Measurements from ENCODE around the gene UBE2D2.
"Not testable (repeated sequence)": the region's sequence is repeated elsewhere in the genome, so short reads cannot be mapped to it uniquely, and the experiment has no call there.

The UBE2D2 gene

GRCh38 chr5:139584137-139584536 is 23.0 kb downstream of the UBE2D2 start:
- no peak for DNase-seq (ENCODE audit: low read depth)

DNA sequence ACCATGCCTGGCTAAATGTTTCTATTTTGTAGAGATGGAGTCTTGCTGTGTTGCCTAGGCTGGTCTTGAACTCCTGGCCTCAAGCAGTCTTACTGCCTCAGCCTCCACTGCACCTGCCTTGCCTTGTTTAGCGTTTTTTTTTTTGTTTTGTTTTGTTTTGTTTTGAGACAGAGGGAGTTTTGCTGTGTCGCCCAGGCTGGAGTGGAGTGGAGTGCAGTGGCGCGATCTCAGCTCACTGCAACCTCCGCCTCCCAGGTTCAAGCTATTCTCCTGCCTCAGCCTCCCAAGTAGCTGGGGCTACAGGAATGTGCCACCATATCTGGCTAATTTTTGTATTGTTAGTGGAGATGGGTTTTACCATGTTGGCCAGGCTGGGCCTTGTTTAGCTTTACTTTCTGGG is 27.0 kb downstream of the UBE2D2 start:
- not testable (repeated sequence) for DNase-seq (ENCODE audit: low read depth)

- no peak for DNase-seq (ENCODE audit: low read depth)
These were observed 27.8 kb downstream of the UBE2D2 start for GRCh38 chr5:139588962-139589361.

DNA sequence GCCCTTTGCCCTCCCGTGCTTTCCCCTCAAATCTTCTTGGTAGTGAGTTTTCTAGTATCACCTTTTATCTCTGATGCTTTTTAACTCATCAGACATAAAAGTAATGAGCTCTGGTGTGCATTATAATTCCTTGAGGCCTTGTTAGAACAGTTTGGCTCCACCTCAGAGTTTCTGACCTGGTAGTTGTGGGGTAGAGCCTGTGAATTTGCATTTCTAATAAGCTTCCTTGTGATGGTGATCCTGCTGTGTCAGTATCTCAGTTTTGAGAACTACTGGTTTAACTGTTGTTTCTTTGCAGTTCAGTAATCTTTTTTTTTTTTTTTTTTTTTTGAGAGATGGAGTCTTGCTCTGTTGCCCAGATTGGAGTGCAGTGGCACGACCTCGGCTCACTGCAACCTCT is 31.1 kb downstream of the UBE2D2 start:
- DNase-seq (ENCODE audit: low read depth), result no peak

DNA sequence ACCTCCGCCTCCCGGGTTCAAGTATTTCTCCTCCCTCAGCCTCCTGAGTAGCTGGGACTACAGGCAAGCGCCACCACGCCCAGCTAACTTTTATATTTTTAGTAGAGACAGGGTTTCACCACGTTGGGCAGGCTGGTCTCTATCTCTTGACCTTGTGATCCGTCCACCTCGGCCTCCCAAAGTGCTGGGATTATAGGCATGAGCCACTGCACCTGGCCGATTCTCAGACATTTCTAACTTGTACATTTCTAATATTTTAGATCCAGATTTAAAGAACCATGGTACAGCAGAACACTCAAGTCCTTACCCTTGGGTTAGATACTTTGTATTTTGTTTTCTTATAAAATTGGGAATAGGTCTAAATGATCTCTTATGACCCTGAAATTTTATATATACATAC is 31.9 kb downstream of the UBE2D2 start:
- not testable (repeated sequence) for DNase-seq (ENCODE audit: low read depth)

GRCh38 chr5:139593716-139594319 is 32.7 kb downstream of the UBE2D2 start:
- DNase-seq (ENCODE audit: low read depth), result no peak

- no peak for DNase-seq (ENCODE audit: low read depth)
These were observed 36.0 kb downstream of the UBE2D2 start for GRCh38 chr5:139597134-139597533.

- not testable (repeated sequence) for DNase-seq (ENCODE audit: low read depth)
These were observed 37.4 kb downstream of the UBE2D2 start for GRCh38 chr5:139598601-139598965.

- no peak for DNase-seq (ENCODE audit: low read depth)
These were observed 39.3 kb downstream of the UBE2D2 start for GRCh38 chr5:139600336-139600949.

- no peak for DNase-seq (ENCODE audit: low read depth)
These were observed 40.3 kb downstream of the UBE2D2 start for GRCh38 chr5:139601429-139601828.

DNA sequence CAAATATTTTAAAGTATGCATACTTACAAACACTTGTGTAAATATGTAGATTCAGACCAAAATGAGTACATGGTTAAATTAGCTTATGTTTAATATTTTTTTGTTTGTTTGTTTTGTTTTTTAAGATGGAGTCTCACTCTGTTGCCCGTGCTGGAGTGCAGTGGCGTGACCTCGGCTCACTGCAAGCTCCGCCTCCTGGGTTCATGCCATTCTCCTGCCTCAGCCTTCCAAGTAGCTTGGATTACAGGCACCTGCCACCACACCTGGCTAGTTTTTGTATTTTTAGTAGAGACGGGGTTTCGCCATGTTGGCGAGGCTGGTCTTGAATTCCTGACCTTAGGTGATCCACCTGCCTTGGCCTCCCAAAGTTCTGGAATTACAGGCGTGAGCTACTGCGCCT is 40.8 kb downstream of the UBE2D2 start:
- DNase-seq (ENCODE audit: low read depth), result not testable (repeated sequence)

DNA sequence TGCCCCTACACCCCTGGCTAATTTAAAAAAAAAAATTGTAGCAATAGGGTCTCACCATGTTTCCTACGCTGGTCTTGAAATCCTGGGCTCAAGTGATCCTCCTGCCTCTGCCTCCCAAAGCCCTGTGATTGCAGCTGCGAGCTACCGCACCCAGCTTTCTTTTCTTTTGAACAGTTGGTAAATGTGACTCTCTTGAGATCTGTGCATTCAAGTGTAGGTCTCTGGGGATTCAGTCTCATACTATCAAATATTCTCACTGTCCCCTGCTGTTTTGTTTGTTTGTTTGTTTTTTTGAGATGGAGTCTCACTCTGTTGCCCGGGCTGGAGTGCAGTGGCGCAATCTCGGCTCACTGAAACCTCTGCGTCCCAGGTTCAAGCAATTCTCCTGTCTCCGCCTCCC is 44.7 kb downstream of the UBE2D2 start:
- DNase-seq (ENCODE audit: low read depth), result no peak

GRCh38 chr5:139611703-139612584 is 50.8 kb downstream of the UBE2D2 start:
- DNase-seq (ENCODE audit: low read depth), result no peak

GRCh38 chr5:139619861-139620260 is 58.7 kb downstream of the UBE2D2 start:
- DNase-seq (ENCODE audit: low read depth), result no peak

DNA sequence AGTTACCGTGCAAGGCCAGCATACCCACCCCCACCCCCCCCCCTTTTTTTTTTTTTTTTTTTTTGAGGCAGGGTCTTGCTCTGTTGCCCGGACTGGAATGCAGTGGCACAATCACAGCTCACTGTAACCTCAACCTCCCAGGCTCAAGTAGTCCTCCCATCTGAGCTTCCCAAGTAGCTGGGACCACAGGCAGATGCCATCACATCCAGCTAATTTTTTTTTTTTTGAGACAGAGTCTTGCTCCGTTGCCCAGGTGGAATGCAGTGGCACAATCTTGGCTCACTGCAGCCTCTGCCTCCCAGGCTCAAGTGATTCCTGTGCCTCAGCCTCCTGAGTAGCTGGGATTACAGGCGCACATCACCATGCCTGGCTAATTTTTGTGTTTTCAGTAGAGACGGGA is 64.3 kb downstream of the UBE2D2 start:
- not testable (repeated sequence) for DNase-seq (ENCODE audit: low read depth)

GRCh38 chr5:139630855-139631254 is 69.7 kb downstream of the UBE2D2 start:
- DNase-seq (ENCODE audit: low read depth), result no peak

DNA sequence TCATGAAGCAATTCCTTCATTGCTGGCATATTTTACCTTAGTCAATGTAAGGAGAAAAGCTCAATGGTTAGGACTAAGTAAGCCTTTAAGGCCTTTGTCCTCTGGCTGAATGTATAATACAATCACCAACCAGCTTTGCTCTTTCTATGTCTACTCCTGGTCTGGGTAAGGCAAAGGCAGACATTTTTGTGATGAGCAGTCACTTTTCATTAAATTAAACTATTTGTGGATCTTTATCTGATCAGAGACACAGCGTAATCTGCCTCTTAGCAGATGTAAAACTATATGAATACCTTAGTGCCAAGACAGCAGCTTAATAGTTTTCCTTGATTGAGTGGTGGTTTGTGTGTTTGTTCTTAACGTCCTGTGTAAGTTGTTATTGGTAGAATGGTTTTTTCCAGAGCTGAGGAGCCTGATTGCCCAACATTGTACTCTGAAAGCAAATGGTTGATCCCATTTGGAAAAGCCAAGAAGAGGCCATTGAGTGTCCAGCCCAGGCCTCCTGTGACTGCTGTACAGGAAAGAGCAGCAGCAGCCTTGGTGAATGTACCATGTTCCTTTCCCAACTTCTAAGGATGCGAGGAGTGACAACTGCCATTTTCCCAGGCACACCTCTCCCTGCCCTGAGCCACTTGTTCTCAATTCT is 70.5 kb downstream of the UBE2D2 start:
- no peak for DNase-seq (ENCODE audit: low read depth)

- no peak for DNase-seq (ENCODE audit: low read depth)
These were observed 72.3 kb downstream of the UBE2D2 start for GRCh38 chr5:139633295-139634027.

DNA sequence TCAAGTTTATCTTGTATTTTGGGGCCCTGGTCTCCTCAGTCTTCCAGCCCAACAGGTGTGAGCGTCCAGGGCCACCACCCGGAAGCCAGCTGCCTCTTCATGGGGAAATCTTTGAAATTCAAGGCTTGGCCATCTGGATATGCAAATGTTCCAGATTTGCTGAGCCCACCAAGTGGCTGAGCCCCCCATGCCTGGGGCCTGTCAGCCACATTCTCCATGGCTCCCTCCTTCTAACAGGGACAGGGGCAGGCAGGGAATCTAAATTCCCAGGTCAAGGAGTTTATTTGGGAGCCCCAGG is 72.8 kb downstream of the UBE2D2 start:
- no peak for DNase-seq (ENCODE audit: low read depth)

DNA sequence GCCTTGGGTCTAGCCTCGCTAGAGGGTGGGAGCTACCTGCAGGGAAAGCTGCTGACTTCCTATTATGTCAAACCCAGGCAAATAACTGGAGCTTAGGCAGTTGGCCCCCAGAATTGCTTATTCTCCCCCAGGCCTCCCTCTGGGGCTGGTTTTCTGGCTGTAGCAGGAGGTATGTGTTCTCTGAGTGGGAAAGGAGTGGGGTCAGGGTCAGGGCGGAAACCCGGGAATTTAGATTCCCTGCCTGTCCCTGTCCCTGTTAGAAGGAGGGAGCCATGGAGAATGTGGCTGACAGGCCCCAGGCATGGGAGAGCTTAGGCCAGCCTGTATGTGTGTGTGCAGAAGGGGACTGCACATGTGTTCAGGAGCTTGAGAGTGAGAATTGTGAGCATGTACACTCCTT is 73.4 kb downstream of the UBE2D2 start:
- no peak for DNase-seq (ENCODE audit: low read depth)

GRCh38 chr5:139635191-139635590 is 74.1 kb downstream of the UBE2D2 start:
- DNase-seq (ENCODE audit: low read depth), result no peak

GRCh38 chr5:139635606-139636206 is 74.6 kb downstream of the UBE2D2 start:
- DNase-seq (ENCODE audit: low read depth), result no peak

All from CMK (cell line).